Neural progenitor cell (in vitro differentiated cells): ENCODE results near the gene ELMOD1.

Experiments
- CTCF ChIP-seq: fragments of 200-600 bp; sonication (generic); IDR thresholded peaks from 2 replicates; pipeline ENCODE4 v1.5.1; 2017; ENCODE audit warnings: antibody characterized with exemption, mild to moderate bottlenecking
- EZH2 ChIP-seq: fragments of 200-600 bp; sonication (generic); IDR thresholded peaks from 2 replicates; pipeline ENCODE4 v1.6.1; 2017; ENCODE audit warnings: antibody characterized with exemption, mild to moderate bottlenecking, moderate library complexity
- EZH2phosphoT487 ChIP-seq: fragments of 200-600 bp; sonication (generic); IDR thresholded peaks from 2 replicates; pipeline ENCODE4 v1.6.1; 2017; ENCODE audit warnings: antibody characterized with exemption

- TF ChIP-seq CTCF (no peak), EZH2 (no peak), EZH2phosphoT487 (no peak)
Measured at GRCh38 chr11:107682572-107682971, 91.6 kb downstream of the ELMOD1 start.
